WTC11 (cell line): Measurements from ENCODE around the gene PDCD5. TPM values are rescaled to one million over a fixed set of nuclear protein-coding genes. Genes with fewer than 3 reads are reported as not detected.
"Not testable (repeated sequence)": the region's sequence is repeated elsewhere in the genome, so short reads cannot be mapped to it uniquely, and the experiment has no call there.

Experiments used
- ATAC-seq: fragments of 200-7000 bp; cut with Tn5 transposase; 2 replicates; pipeline ENCODE4 v1.10.0; 2021; ENCODE audit warnings: mild to moderate bottlenecking, moderate library complexity
- CTCF ChIA-PET: fragments of 300-600 bp; sonication (Branson Sonifier 250); formaldehyde crosslinking; loops from one replicate; lab custom pipeline; 2021; ENCODE audit warnings: antibody characterized with exemption; lab: Charles Lee
- POLR2A ChIA-PET: fragments of 350-600 bp; sonication (Branson Sonifier 250); formaldehyde crosslinking; loops from one replicate; lab custom pipeline; 2021; ENCODE audit warnings: antibody characterized with exemption; lab: Charles Lee
- DNase-seq: peaks from one replicate; pipeline ENCODE4 v3.0.0; 2021; ENCODE audit warnings: low spot score
- H3K27ac Mint-ChIP-seq: 2 replicates; pipeline ENCODE4 v1.8.0; 2021; ENCODE audit warnings: mixed read lengths
- H3K27me3 Mint-ChIP-seq: 2 replicates; pipeline ENCODE4 v1.8.0; 2021; ENCODE audit warnings: low read depth, mild to moderate bottlenecking, moderate library complexity, mixed read lengths
- H3K36me3 Mint-ChIP-seq: 2 replicates; pipeline ENCODE4 v1.8.0; 2021; ENCODE audit warnings: mixed read lengths
- H3K4me1 Mint-ChIP-seq: 2 replicates; pipeline ENCODE4 v1.8.0; 2022; ENCODE audit warnings: mixed read lengths
- H3K4me3 Mint-ChIP-seq: 2 replicates; pipeline ENCODE4 v1.8.0; 2021; ENCODE audit warnings: mild to moderate bottlenecking, moderate library complexity, mixed read lengths
- H3K9me3 Mint-ChIP-seq: 2 replicates; pipeline ENCODE4 v1.8.0; 2021; ENCODE audit warnings: mixed read lengths
- CREM ChIP-seq: sonication (generic); formaldehyde crosslinking; IDR thresholded peaks from 2 replicates; pipeline ENCODE4 v1.8.1; 2022; ENCODE audit warnings: mild to moderate bottlenecking, missing genetic modification reagents, moderate library complexity
- HMGA2 ChIP-seq: fragments of 250-450 bp; sonication (Bioruptor Pico); IDR thresholded peaks from 2 replicates; pipeline ENCODE4 v1.4.0; 2021; ENCODE audit warnings: mild to moderate bottlenecking, moderate library complexity
- IRF2 ChIP-seq: sonication (generic); formaldehyde crosslinking; IDR thresholded peaks from 2 replicates; pipeline ENCODE4 v1.8.0; 2022; ENCODE audit warnings: low read depth, missing genetic modification reagents, borderline replicate concordance
- NR1H2 ChIP-seq: sonication (generic); formaldehyde crosslinking; IDR thresholded peaks from 2 replicates; pipeline ENCODE4 v1.9.0; 2021; ENCODE audit warnings: mild to moderate bottlenecking, moderate library complexity, missing genetic modification reagents
- SMAD3 ChIP-seq: sonication (generic); formaldehyde crosslinking; IDR thresholded peaks from 2 replicates; pipeline ENCODE4 v1.8.0; 2022; ENCODE audit warnings: missing genetic modification reagents, mild to moderate bottlenecking, borderline replicate concordance
- SP1 ChIP-seq: sonication (generic); formaldehyde crosslinking; conservative IDR thresholded peaks from 2 replicates; pipeline ENCODE4 v1.8.1; 2022; ENCODE audit warnings: missing genetic modification reagents
- TCF7 ChIP-seq: sonication (generic); formaldehyde crosslinking; IDR thresholded peaks from 2 replicates; pipeline ENCODE4 v1.8.0; 2022; ENCODE audit warnings: mild to moderate bottlenecking, low read depth, missing genetic modification reagents, moderate library complexity
- ZNF263 ChIP-seq: sonication (generic); formaldehyde crosslinking; IDR thresholded peaks from 2 replicates; pipeline ENCODE4 v1.8.1; 2022; ENCODE audit warnings: low read depth, mild to moderate bottlenecking, moderate library complexity, missing genetic modification reagents
- ZNF317 ChIP-seq: sonication (generic); formaldehyde crosslinking; IDR thresholded peaks from 2 replicates; pipeline ENCODE4 v1.8.1; 2023; ENCODE audit warnings: low read depth, mild to moderate bottlenecking, moderate library complexity, missing genetic modification reagents, borderline replicate concordance
- ZNF423 ChIP-seq: fragments of 250-450 bp; sonication (Bioruptor Pico); IDR thresholded peaks from 2 replicates; pipeline ENCODE4 v2.1.2; 2022; ENCODE audit warnings: mild to moderate bottlenecking, moderate library complexity
- total RNA-seq: library from RNA; stranded (reverse); gene quantifications from 3 replicates; pipeline ENCODE4 v1.2.3, GENCODE V29; 2021
- TF ChIP-seq, protein P1 (sequence below): sonication (generic); formaldehyde crosslinking; IDR thresholded peaks from 2 replicates; pipeline ENCODE4 v1.8.1; 2023; ENCODE audit warnings: mild to moderate bottlenecking, missing genetic modification reagents, moderate library complexity
- TF ChIP-seq, protein P2 (sequence below): sonication (generic); formaldehyde crosslinking; IDR thresholded peaks from 2 replicates; pipeline ENCODE4 v1.8.0; 2023; ENCODE audit warnings: mild to moderate bottlenecking, missing genetic modification reagents
- TF ChIP-seq, protein P3 (sequence below): fragments of 250-450 bp; sonication (Bioruptor Pico); IDR thresholded peaks from 2 replicates; pipeline ENCODE4 v1.9.0; 2021; ENCODE audit warnings: moderate library complexity, mild to moderate bottlenecking, inconsistent platforms, borderline replicate concordance
- TF ChIP-seq, protein P4 (sequence below): sonication (generic); formaldehyde crosslinking; conservative IDR thresholded peaks from 2 replicates; pipeline ENCODE4 v1.8.1; 2023; ENCODE audit warnings: mild to moderate bottlenecking, low read depth, missing genetic modification reagents, moderate library complexity
- TF ChIP-seq, protein P5 (sequence below): fragments of 200-600 bp; IDR thresholded peaks from 2 replicates; pipeline ENCODE4 v1.8.0; 2022; ENCODE audit warnings: antibody characterized with exemption
- TF ChIP-seq, protein P6 (sequence below): fragments of 250-450 bp; sonication (Bioruptor Pico); IDR thresholded peaks from 2 replicates; pipeline ENCODE4 v1.9.0; 2021; ENCODE audit warnings: mild to moderate bottlenecking
- TF ChIP-seq, protein P7 (sequence below): sonication (generic); formaldehyde crosslinking; IDR thresholded peaks from 2 replicates; pipeline ENCODE4 v1.8.0; 2022; ENCODE audit warnings: mild to moderate bottlenecking, missing genetic modification reagents

Gene PDCD5
- total RNA-seq, 1 experiment from 2014 or later, result 89.5 TPM

DNA sequence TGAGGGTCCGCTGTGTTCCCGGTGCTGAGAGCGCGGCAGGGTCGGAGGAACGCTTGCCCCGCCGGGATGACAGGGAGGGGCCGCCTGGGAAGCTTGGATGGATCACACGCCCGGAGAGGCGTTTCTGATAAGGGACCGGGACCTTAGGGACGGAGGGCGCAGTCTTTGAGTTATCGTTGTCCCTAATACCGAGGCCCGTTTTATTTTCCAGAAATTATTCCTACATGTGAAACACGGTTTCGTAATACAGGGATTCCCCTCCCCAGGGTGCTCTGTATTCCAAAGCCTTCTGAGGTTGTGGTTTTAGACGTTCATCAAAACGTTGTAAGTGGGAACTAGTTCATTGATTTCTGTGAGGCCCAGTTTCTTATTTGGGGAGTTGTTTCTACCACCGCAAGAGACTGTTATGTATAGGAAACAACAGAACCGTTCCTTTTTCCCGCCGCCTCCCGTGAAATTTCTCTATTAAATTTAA, 752 bp downstream of the PDCD5 start:
- H3K27me3 Mint-ChIP-seq, result peaks cover 29% of the 10 kb centered on the region
- TF ChIP-seq, protein P1, sequence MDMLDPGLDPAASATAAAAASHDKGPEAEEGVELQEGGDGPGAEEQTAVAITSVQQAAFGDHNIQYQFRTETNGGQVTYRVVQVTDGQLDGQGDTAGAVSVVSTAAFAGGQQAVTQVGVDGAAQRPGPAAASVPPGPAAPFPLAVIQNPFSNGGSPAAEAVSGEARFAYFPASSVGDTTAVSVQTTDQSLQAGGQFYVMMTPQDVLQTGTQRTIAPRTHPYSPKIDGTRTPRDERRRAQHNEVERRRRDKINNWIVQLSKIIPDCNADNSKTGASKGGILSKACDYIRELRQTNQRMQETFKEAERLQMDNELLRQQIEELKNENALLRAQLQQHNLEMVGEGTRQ (CRISPR knock-in tag), result no peak
- TF ChIP-seq SP1 (CRISPR knock-in tag) (no peak), IRF2 (CRISPR knock-in tag) (no peak), HMGA2 (CRISPR knock-in tag) (no peak), CREM (CRISPR knock-in tag) (no peak), SMAD3 (CRISPR knock-in tag) (no peak), ZNF263 (CRISPR knock-in tag) (no peak), ZNF317 (no peak), ZNF423 (no peak), NR1H2 (no peak), TCF7 (CRISPR knock-in tag) (no peak)
- TF ChIP-seq, protein P2, sequence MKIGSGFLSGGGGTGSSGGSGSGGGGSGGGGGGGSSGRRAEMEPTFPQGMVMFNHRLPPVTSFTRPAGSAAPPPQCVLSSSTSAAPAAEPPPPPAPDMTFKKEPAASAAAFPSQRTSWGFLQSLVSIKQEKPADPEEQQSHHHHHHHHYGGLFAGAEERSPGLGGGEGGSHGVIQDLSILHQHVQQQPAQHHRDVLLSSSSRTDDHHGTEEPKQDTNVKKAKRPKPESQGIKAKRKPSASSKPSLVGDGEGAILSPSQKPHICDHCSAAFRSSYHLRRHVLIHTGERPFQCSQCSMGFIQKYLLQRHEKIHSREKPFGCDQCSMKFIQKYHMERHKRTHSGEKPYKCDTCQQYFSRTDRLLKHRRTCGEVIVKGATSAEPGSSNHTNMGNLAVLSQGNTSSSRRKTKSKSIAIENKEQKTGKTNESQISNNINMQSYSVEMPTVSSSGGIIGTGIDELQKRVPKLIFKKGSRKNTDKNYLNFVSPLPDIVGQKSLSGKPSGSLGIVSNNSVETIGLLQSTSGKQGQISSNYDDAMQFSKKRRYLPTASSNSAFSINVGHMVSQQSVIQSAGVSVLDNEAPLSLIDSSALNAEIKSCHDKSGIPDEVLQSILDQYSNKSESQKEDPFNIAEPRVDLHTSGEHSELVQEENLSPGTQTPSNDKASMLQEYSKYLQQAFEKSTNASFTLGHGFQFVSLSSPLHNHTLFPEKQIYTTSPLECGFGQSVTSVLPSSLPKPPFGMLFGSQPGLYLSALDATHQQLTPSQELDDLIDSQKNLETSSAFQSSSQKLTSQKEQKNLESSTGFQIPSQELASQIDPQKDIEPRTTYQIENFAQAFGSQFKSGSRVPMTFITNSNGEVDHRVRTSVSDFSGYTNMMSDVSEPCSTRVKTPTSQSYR (CRISPR knock-in tag), result no peak
- TF ChIP-seq, protein P3, sequence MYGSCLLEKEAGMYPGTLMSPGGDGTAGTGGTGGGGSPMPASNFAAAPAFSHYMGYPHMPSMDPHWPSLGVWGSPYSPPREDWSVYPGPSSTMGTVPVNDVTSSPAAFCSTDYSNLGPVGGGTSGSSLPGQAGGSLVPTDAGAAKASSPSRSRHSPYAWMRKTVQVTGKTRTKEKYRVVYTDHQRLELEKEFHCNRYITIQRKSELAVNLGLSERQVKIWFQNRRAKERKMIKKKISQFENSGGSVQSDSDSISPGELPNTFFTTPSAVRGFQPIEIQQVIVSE (CRISPR knock-in tag), result no peak
- TF ChIP-seq, protein P4, sequence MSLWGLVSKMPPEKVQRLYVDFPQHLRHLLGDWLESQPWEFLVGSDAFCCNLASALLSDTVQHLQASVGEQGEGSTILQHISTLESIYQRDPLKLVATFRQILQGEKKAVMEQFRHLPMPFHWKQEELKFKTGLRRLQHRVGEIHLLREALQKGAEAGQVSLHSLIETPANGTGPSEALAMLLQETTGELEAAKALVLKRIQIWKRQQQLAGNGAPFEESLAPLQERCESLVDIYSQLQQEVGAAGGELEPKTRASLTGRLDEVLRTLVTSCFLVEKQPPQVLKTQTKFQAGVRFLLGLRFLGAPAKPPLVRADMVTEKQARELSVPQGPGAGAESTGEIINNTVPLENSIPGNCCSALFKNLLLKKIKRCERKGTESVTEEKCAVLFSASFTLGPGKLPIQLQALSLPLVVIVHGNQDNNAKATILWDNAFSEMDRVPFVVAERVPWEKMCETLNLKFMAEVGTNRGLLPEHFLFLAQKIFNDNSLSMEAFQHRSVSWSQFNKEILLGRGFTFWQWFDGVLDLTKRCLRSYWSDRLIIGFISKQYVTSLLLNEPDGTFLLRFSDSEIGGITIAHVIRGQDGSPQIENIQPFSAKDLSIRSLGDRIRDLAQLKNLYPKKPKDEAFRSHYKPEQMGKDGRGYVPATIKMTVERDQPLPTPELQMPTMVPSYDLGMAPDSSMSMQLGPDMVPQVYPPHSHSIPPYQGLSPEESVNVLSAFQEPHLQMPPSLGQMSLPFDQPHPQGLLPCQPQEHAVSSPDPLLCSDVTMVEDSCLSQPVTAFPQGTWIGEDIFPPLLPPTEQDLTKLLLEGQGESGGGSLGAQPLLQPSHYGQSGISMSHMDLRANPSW, result no peak
- TF ChIP-seq, protein P5, sequence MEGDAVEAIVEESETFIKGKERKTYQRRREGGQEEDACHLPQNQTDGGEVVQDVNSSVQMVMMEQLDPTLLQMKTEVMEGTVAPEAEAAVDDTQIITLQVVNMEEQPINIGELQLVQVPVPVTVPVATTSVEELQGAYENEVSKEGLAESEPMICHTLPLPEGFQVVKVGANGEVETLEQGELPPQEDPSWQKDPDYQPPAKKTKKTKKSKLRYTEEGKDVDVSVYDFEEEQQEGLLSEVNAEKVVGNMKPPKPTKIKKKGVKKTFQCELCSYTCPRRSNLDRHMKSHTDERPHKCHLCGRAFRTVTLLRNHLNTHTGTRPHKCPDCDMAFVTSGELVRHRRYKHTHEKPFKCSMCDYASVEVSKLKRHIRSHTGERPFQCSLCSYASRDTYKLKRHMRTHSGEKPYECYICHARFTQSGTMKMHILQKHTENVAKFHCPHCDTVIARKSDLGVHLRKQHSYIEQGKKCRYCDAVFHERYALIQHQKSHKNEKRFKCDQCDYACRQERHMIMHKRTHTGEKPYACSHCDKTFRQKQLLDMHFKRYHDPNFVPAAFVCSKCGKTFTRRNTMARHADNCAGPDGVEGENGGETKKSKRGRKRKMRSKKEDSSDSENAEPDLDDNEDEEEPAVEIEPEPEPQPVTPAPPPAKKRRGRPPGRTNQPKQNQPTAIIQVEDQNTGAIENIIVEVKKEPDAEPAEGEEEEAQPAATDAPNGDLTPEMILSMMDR, result no peak
- TF ChIP-seq, protein P6, sequence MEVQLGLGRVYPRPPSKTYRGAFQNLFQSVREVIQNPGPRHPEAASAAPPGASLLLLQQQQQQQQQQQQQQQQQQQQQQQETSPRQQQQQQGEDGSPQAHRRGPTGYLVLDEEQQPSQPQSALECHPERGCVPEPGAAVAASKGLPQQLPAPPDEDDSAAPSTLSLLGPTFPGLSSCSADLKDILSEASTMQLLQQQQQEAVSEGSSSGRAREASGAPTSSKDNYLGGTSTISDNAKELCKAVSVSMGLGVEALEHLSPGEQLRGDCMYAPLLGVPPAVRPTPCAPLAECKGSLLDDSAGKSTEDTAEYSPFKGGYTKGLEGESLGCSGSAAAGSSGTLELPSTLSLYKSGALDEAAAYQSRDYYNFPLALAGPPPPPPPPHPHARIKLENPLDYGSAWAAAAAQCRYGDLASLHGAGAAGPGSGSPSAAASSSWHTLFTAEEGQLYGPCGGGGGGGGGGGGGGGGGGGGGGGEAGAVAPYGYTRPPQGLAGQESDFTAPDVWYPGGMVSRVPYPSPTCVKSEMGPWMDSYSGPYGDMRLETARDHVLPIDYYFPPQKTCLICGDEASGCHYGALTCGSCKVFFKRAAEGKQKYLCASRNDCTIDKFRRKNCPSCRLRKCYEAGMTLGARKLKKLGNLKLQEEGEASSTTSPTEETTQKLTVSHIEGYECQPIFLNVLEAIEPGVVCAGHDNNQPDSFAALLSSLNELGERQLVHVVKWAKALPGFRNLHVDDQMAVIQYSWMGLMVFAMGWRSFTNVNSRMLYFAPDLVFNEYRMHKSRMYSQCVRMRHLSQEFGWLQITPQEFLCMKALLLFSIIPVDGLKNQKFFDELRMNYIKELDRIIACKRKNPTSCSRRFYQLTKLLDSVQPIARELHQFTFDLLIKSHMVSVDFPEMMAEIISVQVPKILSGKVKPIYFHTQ (CRISPR knock-in tag), result no peak
- TF ChIP-seq, protein P7, sequence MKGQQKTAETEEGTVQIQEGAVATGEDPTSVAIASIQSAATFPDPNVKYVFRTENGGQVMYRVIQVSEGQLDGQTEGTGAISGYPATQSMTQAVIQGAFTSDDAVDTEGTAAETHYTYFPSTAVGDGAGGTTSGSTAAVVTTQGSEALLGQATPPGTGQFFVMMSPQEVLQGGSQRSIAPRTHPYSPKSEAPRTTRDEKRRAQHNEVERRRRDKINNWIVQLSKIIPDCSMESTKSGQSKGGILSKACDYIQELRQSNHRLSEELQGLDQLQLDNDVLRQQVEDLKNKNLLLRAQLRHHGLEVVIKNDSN (CRISPR knock-in tag), result no peak
- peaks cover 5% of the 10 kb centered on the region; the same call in 1 of the 2 replicates for H3K4me1 Mint-ChIP-seq
- peak overlapping the region; percentile 87 for H3K4me3 Mint-ChIP-seq
- no peak overlapping the region for H3K27ac Mint-ChIP-seq
- peak; percentile 21 for DNase-seq
- peaks cover 28% of the 10 kb centered on the region for H3K36me3 Mint-ChIP-seq
- CTCF ChIA-PET, result interaction anchor here (0.7 to 1.1 kb wide), 2 partner anchors 18 to 117 kb away, joined by 4 to 5 read pairs; no protein-coding TSS in a partner anchor
- H3K9me3 Mint-ChIP-seq, result no peaks in the 10 kb centered on the region
- ATAC-seq, result peak; percentile 9
- POLR2A ChIA-PET, result interaction anchor here (1.7 kb wide), 1 partner anchor 176 kb away, joined by 7 read pairs; the partner anchor contains the start of gene DPY19L3

DNA sequence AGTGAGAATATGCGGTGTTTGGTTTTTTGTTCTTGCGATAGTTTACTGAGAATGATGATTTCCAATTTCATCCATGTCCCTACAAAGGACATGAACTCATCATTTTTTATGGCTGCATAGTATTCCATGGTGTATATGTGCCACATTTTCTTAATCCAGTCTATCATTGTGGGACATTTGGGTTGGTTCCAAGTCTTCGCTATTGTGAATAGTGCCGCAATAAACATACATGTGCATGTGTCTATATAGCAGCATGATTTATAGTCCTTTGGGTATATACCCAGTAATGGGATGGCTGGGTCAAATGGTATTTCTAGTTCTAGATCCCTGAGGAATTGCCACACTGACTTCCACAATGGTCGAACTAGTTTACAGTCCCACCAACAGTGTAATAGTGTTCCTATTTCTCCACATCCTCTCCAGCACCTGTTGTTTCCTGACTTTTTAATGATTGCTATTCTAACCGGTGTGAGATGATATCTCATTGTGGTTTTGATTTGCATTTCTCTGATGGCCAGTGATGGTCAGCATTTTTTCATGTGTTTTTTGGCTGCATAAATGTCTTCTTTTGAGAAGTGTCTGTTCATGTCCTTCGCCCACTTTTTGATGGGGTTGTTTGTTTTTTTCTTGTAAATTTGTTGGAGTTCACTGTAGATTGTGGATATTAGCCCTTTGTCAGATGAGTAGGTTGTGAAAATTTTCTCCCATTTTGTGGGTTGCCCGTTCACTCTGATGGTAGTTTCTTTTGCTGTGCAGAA, 6.9 kb downstream of the PDCD5 start:
- H3K9me3 Mint-ChIP-seq, result peaks cover 18% of the 10 kb centered on the region
- H3K27me3 Mint-ChIP-seq, DNase-seq, H3K4me1 Mint-ChIP-seq, H3K27ac Mint-ChIP-seq, ATAC-seq, POLR2A ChIA-PET, H3K4me3 Mint-ChIP-seq, CTCF ChIA-PET: not testable (repeated sequence)
- peaks cover 64% of the 10 kb centered on the region for H3K36me3 Mint-ChIP-seq
